CD4-positive, alpha-beta T cell treated with Interleukin-10 for 1 hour (primary cell): Measurements from ENCODE around the gene CCNG1.
A peak's percentile ranks its signal among the peaks of the same experiment; 100 is the strongest.
"Not testable (repeated sequence)": the region's sequence is repeated elsewhere in the genome, so short reads cannot be mapped to it uniquely, and the experiment has no call there.

ENCODE experiments used
- DNase-seq: peaks from one replicate; pipeline ENCODE4 v3.0.0-alpha.2; 2020

Gene CCNG1

GRCh38 chr5:163445345-163445744 is 8.0 kb downstream of the CCNG1 start:
- DNase-seq: no peak

GRCh38 chr5:163447191-163447590 is 9.8 kb downstream of the CCNG1 start:
- DNase-seq: no peak

GRCh38 chr5:163447875-163448274 is 10.5 kb downstream of the CCNG1 start:
- DNase-seq: no peak

GRCh38 chr5:163448491-163448890 is 11.1 kb downstream of the CCNG1 start:
- DNase-seq: no peak

- no peak for DNase-seq
Measured at GRCh38 chr5:163451489-163451888, 14.1 kb downstream of the CCNG1 start.

- no peak for DNase-seq
Measured at GRCh38 chr5:163453705-163454104, 16.3 kb downstream of the CCNG1 start.

- DNase-seq: not testable (repeated sequence)
Measured at GRCh38 chr5:163455406-163455805, 18.0 kb downstream of the CCNG1 start.

- DNase-seq: no peak
Measured at GRCh38 chr5:163456029-163456589, 18.7 kb downstream of the CCNG1 start.

- DNase-seq: no peak
Measured at GRCh38 chr5:163456840-163457239, 19.4 kb downstream of the CCNG1 start.

GRCh38 chr5:163458778-163459385 is 21.5 kb downstream of the CCNG1 start:
- no peak for DNase-seq

- DNase-seq: no peak
Measured at GRCh38 chr5:163459462-163459818, 22.0 kb downstream of the CCNG1 start.

GRCh38 chr5:163459819-163460561 is 22.6 kb downstream of the CCNG1 start, which contains the start of gene NUDCD2:
TSS of gene NUDCD2 (minus strand) at chr5:163460102. CDS start at chr5:163460050, 52 bp downstream.
- peak; percentile 97 for DNase-seq

GRCh38 chr5:163460562-163461171 is 23.3 kb downstream of the CCNG1 start, which contains the start of gene HMMR:
TSS of gene HMMR (plus strand) at chr5:163460632. CDS start at chr5:163460693, 61 bp downstream.
- DNase-seq: no peak

GRCh38 chr5:163463063-163463435 is 25.7 kb downstream of the CCNG1 start:
- no peak for DNase-seq

GRCh38 chr5:163467682-163468081 is 30.3 kb downstream of the CCNG1 start:
- no peak for DNase-seq

GRCh38 chr5:163473635-163474243 is 36.3 kb downstream of the CCNG1 start:
- peak; percentile 34 for DNase-seq

GRCh38 chr5:163475411-163475810 is 38.0 kb downstream of the CCNG1 start:
- DNase-seq: no peak

GRCh38 chr5:163478126-163478981 is 41.0 kb downstream of the CCNG1 start:
- no peak for DNase-seq

GRCh38 chr5:163478982-163479271 is 41.5 kb downstream of the CCNG1 start:
- DNase-seq: no peak

- DNase-seq: peak; percentile 41
Measured at GRCh38 chr5:163489055-163489744, 51.8 kb downstream of the CCNG1 start.

- no peak for DNase-seq
Measured at GRCh38 chr5:163489745-163490075, 52.3 kb downstream of the CCNG1 start.
